Stomach (tissue), 9 donors: ENCODE results near the gene PTGES. TPM values are rescaled to one million over a fixed set of nuclear protein-coding genes. Genes with fewer than 3 reads are reported as not detected.
A peak's percentile ranks its signal among the peaks of the same experiment; 100 is the strongest.

Experiments
- DNase-seq, 2 donors: peaks; one replicate each; pipeline versions ENCODE4 v3.0.0 to v3.0.0-alpha.2; 2013 to 2019
- H3K27ac ChIP-seq, 5 donors: fragments of 200-600 bp in 4 of 5; sonication (generic) in 4 of 5; one replicate each; pipeline ENCODE4 v1.5.1; 2013 to 2019; ENCODE audit warnings: mild to moderate bottlenecking in 1 of 5, moderate library complexity in 1 of 5
- H3K27me3 ChIP-seq, 3 donors: fragments of 200-600 bp; sonication (generic); one replicate each; pipeline ENCODE4 v1.5.1; 2017 to 2019; ENCODE audit warnings: mixed run types in 1 of 3
- H3K36me3 ChIP-seq, 4 donors: fragments of 200-600 bp; sonication (generic); 1 replicate in 3 of 4; 2 replicates in 1 of 4; pipeline ENCODE4 v1.5.1; 2016 to 2019
- H3K4me1 ChIP-seq, 4 donors: fragments of 200-600 bp; sonication (generic); one replicate each; pipeline ENCODE4 v1.5.1; 2016 to 2019
- H3K4me3 ChIP-seq, 4 donors: fragments of 200-600 bp; sonication (generic) in 3 of 4; one replicate each; pipeline ENCODE4 v1.5.1; 2016 to 2019; ENCODE audit warnings: mild to moderate bottlenecking in 1 of 4
- H3K9me3 ChIP-seq, 4 donors: fragments of 200-600 bp; sonication (generic); one replicate each; pipeline ENCODE4 v1.5.1; 2016 to 2019
- EP300 ChIP-seq: sonication (generic); formaldehyde crosslinking; IDR thresholded peaks from one replicate; pipeline ENCODE4 v1.6.1; 2017; ENCODE audit warnings: antibody characterized with exemption
- POLR2A ChIP-seq, 4 donors: fragments of 450-650 bp; IDR thresholded peaks; one replicate each; pipeline ENCODE4 v1.6.1; 2016; ENCODE audit warnings: antibody characterized with exemption in 4 of 4, control low read depth in 2 of 4, mild to moderate bottlenecking in 1 of 4, moderate library complexity in 1 of 4
- POLR2AphosphoS5 ChIP-seq, 3 donors: sonication (generic); formaldehyde crosslinking; IDR thresholded peaks; one replicate each; pipeline ENCODE4 v1.6.1; 2016; ENCODE audit warnings: antibody characterized with exemption in 3 of 3
- WGBS, 5 donors: extraction: QIAGEN DNeasy Blood & Tissue Kit in 3 of 5; methylation state at CpG; one replicate each; pipeline versions ENCODE4 v1.1.5 to v1.1.7; 2013 to 2018; 5-methylcytosine and 5-hydroxymethylcytosine counted together
- intact Hi-C: fragments of 100-400 bp; cut with DNase I; formaldehyde crosslinking; loops from one replicate; pipeline ENCODE4 v1.15.1; 2023; ENCODE audit warnings: low total_unique reads
- polyA plus RNA-seq, 3 donors: library from polyadenylated mRNA; stranded (reverse); fragments of 200-250 nt; gene quantifications; one replicate each; pipeline ENCODE4 v1.2.3, GENCODE V29; 2013
- total RNA-seq, 5 donors: library from RNA; depleted of rRNA; stranded (reverse); fragments of >200 nt; gene quantifications; one replicate each; pipeline versions ENCODE4 v1.1.0 to v1.2.3, GENCODE V29; 2014 to 2016
- TF ChIP-seq, protein P1 (sequence below), 7 experiments: fragments of 450-650 bp in 4 of 7; fragments of 200-600 bp in 3 of 7; sonication (generic) in 3 of 7; IDR thresholded peaks; one replicate each; pipeline ENCODE4 v1.5.1; 2016 to 2019; ENCODE audit warnings: antibody characterized with exemption in 7 of 7, control low read depth in 2 of 7, mild to moderate bottlenecking in 1 of 7
- donor health status: healthy with polysubstance abuse.
- donor health status: Bipolar disorder and iron deficiency.
- donor health status: healthy.

The PTGES gene
- total and polyA plus RNA-seq, 8 donors = 0.58 to 15.3 (median 3.6) TPM; not detected in 1

DNA sequence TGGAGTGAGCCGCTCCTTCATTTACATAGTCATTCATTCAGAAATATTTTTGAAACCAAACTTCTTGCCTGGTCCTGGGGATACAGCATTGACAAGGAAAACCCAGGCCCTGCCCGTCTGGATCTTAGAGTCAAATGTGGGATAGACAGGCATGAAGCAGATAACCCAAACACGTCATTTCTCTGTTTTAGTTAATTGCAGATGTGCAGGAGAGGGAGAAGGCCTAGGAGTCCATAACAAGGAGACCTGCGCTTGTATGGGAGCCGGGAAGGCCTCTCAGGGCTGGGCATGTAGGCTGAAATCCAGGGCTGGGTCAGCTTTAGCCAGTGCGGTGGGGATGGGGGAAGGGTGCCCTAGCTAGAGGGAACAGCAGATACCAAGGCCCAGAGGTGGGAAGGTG is 44.0 kb downstream of the PTGES start:
- no peak overlapping the region for H3K27ac ChIP-seq
- TF ChIP-seq POLR2AphosphoS5 (IDR thresholded peaks at IDR 0.05) (no peak), POLR2A (IDR thresholded peaks at IDR 0.05) (no peak), EP300 (no peak)
- TF ChIP-seq, protein P1, sequence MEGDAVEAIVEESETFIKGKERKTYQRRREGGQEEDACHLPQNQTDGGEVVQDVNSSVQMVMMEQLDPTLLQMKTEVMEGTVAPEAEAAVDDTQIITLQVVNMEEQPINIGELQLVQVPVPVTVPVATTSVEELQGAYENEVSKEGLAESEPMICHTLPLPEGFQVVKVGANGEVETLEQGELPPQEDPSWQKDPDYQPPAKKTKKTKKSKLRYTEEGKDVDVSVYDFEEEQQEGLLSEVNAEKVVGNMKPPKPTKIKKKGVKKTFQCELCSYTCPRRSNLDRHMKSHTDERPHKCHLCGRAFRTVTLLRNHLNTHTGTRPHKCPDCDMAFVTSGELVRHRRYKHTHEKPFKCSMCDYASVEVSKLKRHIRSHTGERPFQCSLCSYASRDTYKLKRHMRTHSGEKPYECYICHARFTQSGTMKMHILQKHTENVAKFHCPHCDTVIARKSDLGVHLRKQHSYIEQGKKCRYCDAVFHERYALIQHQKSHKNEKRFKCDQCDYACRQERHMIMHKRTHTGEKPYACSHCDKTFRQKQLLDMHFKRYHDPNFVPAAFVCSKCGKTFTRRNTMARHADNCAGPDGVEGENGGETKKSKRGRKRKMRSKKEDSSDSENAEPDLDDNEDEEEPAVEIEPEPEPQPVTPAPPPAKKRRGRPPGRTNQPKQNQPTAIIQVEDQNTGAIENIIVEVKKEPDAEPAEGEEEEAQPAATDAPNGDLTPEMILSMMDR (IDR thresholded peaks at IDR 0.05) = no peak
- H3K4me1 ChIP-seq = peaks cover 9 to 30% (median 16%) of the 10 kb centered on the region in 4 donors
- H3K4me3 ChIP-seq = no peak overlapping the region
- H3K36me3 ChIP-seq = no peaks in the 10 kb centered on the region
- DNase-seq = no peak
- H3K27me3 ChIP-seq = peaks cover 0 to 9% (median 0%) of the 10 kb centered on the region in 3 donors
- WGBS, 5 donors = 63 to 78% (median 74%) methylated on average over 6 of the region's 6 CpGs
- intact Hi-C loops = no loop called here
- H3K9me3 ChIP-seq = no peaks in the 10 kb centered on the region

DNA sequence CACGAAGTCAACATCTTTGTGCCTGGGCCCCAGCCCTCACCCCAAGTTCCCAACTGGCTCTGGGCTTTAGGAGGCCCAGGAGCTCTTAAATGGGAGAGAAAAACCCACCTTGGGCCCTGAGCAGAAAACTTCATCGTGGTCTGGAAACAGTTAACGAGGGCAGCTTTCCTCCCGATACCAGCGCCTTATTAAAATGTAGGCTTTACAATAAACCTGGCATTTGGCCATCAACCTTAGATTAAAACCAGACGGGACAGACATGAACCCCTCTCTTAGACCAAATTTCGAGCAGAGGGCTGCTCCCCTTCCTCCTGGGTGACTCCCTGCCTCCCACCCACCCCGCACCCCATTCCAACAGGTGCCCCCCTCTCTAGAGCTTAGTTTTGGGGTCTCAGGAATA is 48.0 kb downstream of the PTGES start:
- no peak for DNase-seq
- Histone ChIP-seq H3K27ac (peak overlapping the region in 1 of 5 donors; percentile 77), H3K4me3 (no peak overlapping the region), H3K9me3 (no peaks in the 10 kb centered on the region), H3K36me3 (no peaks in the 10 kb centered on the region), H3K4me1 (peaks cover 6 to 28% (median 18%) of the 10 kb centered on the region in 4 donors), H3K27me3 (peaks cover 0 to 12% (median 0%) of the 10 kb centered on the region in 3 donors)
- intact Hi-C loops = no loop called here
- TF ChIP-seq POLR2A (IDR thresholded peaks at IDR 0.05) = no peak
- no peak for TF ChIP-seq EP300
- no peak for TF ChIP-seq POLR2AphosphoS5 (IDR thresholded peaks at IDR 0.05)
- TF ChIP-seq, protein P1 (IDR thresholded peaks at IDR 0.05) = no peak
- 45 to 75% (median 56%) methylated on average over 7 to 8 of the region's 8 CpGs for WGBS, 5 donors

DNA sequence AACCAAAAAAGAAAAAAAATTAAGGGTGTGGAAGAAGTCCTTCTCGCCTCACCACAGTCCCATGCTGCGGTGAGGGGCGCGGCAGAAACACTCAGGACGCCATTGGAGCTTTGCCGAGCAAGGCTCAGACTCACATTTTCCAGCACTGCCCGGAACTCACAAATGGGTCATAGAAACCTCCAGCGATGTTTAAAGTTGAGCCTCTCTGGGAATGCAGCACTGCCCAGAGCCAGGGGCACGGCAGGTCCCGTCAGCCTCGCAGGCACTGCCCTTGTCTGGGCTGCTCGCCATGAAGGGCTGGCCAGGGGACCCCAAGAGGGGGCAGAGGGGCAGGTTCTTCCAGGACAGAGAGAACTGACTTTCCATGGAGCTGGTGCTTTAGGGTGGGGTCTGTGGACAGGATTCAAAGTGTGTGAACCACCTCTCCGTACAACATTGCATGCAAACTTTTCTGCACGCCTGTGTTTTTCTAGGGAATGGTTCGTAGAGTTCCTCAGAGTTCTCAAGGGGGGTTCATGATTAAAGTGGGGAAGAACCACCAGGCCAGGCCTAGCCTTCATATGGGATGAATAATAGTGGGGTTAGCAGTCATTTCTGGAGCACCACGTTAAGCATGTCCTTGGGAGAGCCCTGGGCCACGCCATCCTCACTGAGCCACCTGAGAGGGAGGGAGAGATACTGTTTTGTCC is 49.0 kb downstream of the PTGES start:
- TF ChIP-seq EP300 (no peak), POLR2AphosphoS5 (IDR thresholded peaks at IDR 0.05) (peak in 1 of 3 donors; percentile 30), POLR2A (IDR thresholded peaks at IDR 0.05) (no peak)
- TF ChIP-seq, protein P1 (IDR thresholded peaks at IDR 0.05) = no peak
- H3K27me3 ChIP-seq = peaks cover 0 to 22% (median 2%) of the 10 kb centered on the region in 3 donors
- no peaks in the 10 kb centered on the region for H3K9me3 ChIP-seq
- DNase-seq = peak in 1 of 2 donors; percentile 57
- H3K36me3 ChIP-seq = no peaks in the 10 kb centered on the region
- H3K27ac ChIP-seq = peak overlapping the region in 4 of 5 donors; percentile 29 to 77 (median 65)
- peaks cover 6 to 28% (median 18%) of the 10 kb centered on the region in 4 donors for H3K4me1 ChIP-seq
- WGBS, 5 donors = 45 to 60% (median 51%) methylated on average over 16 to 17 of the region's 17 CpGs
- intact Hi-C loops = no loop called here
- peak overlapping the region in 2 of 4 donors; percentile 6 to 14 for H3K4me3 ChIP-seq

DNA sequence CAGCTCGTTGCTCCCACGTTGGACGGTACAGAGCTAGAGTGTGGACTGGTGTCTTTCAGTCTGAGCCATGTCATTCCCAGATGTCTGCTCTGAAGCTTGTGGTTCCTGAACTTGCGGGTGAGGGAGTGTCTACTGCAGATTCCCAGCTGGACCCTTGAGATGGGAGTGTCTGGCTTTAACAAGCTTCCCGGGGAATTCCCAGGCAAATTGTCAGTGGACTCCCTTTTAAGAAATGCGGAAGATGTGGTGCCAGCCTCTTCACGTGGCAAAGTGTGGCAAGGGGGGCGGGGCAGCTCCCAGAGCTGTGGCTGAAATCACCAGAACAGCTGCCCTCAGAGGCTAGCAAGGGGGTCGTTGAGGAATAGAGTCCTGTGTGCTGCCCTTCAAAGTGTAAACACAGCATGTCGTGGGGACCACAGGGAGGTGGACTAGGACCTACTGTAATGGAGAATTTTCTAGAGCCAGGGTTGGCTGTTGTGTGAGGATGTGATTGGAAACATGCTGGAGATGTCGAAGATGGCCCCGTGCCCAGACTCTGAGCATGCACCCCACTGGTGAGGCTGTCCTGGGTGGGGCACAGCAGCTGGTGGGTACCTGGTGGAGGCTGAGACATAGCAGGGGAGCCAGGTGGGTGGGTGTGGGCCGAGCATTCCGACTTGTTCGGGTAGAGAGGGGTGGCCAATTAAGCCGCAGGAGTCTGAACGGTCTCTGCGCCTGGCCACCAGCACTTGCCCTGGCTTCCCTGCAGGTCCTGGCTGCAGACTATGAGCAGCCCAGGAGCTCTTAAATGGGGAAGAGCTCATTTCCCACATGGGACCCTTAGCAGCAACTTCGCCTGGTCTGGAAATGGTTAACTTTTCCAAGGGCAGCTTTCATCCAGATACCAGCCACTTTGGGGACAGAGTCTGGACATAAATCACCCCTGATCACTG is 50.0 kb downstream of the PTGES start:
- TF ChIP-seq POLR2AphosphoS5 (IDR thresholded peaks at IDR 0.05) (no peak), POLR2A (IDR thresholded peaks at IDR 0.05) (no peak), EP300 (no peak)
- TF ChIP-seq, protein P1 (IDR thresholded peaks at IDR 0.05) = no peak
- intact Hi-C loops = no loop called here
- H3K27me3 ChIP-seq = peaks cover 0 to 32% (median 10%) of the 10 kb centered on the region in 3 donors
- peak overlapping the region in 1 of 4 donors; percentile 6 for H3K4me3 ChIP-seq
- 42 to 60% (median 56%) methylated on average over 16 to 19 of the region's 19 CpGs for WGBS, 5 donors
- DNase-seq = peak; percentile 42 to 52
- H3K9me3 ChIP-seq = no peaks in the 10 kb centered on the region
- peaks cover 11 to 38% (median 23%) of the 10 kb centered on the region in 4 donors for H3K4me1 ChIP-seq
- no peaks in the 10 kb centered on the region for H3K36me3 ChIP-seq
- H3K27ac ChIP-seq = peak overlapping the region in 4 of 5 donors; percentile 29 to 77 (median 65)
